WTC11 (cell line): ENCODE data around the gene C6orf136.

ENCODE experiments used
- CBFB ChIP-seq: sonication (generic); formaldehyde crosslinking; IDR thresholded peaks from 2 replicates; pipeline ENCODE4 v1.8.1; 2022; ENCODE audit warnings: mild to moderate bottlenecking, low read depth, missing genetic modification reagents
- CREB1 ChIP-seq: sonication (generic); formaldehyde crosslinking; IDR thresholded peaks from 2 replicates; pipeline ENCODE4 v1.8.0; 2023; ENCODE audit warnings: mild to moderate bottlenecking, missing genetic modification reagents
- CTCF ChIP-seq: fragments of 200-600 bp; IDR thresholded peaks from 2 replicates; pipeline ENCODE4 v1.8.0; 2022; ENCODE audit warnings: antibody characterized with exemption
- ESRRA ChIP-seq: sonication (generic); formaldehyde crosslinking; IDR thresholded peaks from 2 replicates; pipeline ENCODE4 v1.8.1; 2022; ENCODE audit warnings: mild to moderate bottlenecking, missing genetic modification reagents, borderline replicate concordance
- FOXP1 ChIP-seq: sonication (generic); formaldehyde crosslinking; IDR thresholded peaks from 2 replicates; pipeline ENCODE4 v1.8.0; 2022; ENCODE audit warnings: missing genetic modification reagents, mild to moderate bottlenecking, moderate library complexity, borderline replicate concordance
- SP1 ChIP-seq: sonication (generic); formaldehyde crosslinking; conservative IDR thresholded peaks from 2 replicates; pipeline ENCODE4 v1.8.1; 2022; ENCODE audit warnings: missing genetic modification reagents
- ZMAT4 ChIP-seq: fragments of 250-450 bp; sonication (Bioruptor Pico); IDR thresholded peaks from 2 replicates; pipeline ENCODE4 v1.9.0; 2021; ENCODE audit warnings: mild to moderate bottlenecking
- ZNF138 ChIP-seq: sonication (generic); formaldehyde crosslinking; conservative IDR thresholded peaks from 2 replicates; pipeline ENCODE4 v1.8.1; 2022; ENCODE audit warnings: mild to moderate bottlenecking, moderate library complexity, missing genetic modification reagents
- ZNF232 ChIP-seq: sonication (generic); formaldehyde crosslinking; IDR thresholded peaks from 2 replicates; pipeline ENCODE4 v1.8.0; 2022; ENCODE audit warnings: mild to moderate bottlenecking, missing genetic modification reagents

DNA sequence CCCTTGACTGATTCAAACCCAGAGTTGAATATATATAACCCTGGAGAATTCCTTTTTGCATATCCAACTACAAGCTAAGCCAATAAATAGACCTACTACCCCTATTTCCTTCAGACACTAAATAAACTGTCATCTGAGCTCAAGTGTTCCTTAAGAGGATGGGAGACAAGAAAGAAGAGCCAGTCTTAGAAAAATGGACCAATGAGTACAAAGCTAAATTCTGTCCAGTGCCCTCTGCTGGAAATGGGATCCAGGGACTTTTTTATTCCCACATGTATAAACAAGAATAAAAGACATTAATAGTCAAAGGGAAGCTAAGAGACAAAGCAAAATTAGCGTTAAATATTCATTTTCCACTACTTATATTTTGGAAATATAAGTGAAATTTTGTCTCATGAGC, 34.7 kb upstream of the C6orf136 start:
- TF ChIP-seq CTCF (no peak), ZNF232 (CRISPR knock-in tag) (no peak), ZNF138 (no peak), ESRRA (CRISPR knock-in tag) (no peak), CBFB (CRISPR knock-in tag) (no peak), ZMAT4 (CRISPR knock-in tag) (no peak; the same call in 1 of the 2 replicates), SP1 (CRISPR knock-in tag) (no peak), CREB1 (CRISPR knock-in tag) (no peak), FOXP1 (no peak)
